ENCODE measurements around the gene TLCD1. TPM values are rescaled to one million over a fixed set of nuclear protein-coding genes. Genes with fewer than 3 reads are reported as not detected.

TLCD1 gene
- total and polyA plus RNA-seq, 10 of the 15 experiments (the other 5 are each of a cell fraction or from before 2014, with no cell fraction given) = 2.9 to 19.8 (median 7.7) TPM

DNA sequence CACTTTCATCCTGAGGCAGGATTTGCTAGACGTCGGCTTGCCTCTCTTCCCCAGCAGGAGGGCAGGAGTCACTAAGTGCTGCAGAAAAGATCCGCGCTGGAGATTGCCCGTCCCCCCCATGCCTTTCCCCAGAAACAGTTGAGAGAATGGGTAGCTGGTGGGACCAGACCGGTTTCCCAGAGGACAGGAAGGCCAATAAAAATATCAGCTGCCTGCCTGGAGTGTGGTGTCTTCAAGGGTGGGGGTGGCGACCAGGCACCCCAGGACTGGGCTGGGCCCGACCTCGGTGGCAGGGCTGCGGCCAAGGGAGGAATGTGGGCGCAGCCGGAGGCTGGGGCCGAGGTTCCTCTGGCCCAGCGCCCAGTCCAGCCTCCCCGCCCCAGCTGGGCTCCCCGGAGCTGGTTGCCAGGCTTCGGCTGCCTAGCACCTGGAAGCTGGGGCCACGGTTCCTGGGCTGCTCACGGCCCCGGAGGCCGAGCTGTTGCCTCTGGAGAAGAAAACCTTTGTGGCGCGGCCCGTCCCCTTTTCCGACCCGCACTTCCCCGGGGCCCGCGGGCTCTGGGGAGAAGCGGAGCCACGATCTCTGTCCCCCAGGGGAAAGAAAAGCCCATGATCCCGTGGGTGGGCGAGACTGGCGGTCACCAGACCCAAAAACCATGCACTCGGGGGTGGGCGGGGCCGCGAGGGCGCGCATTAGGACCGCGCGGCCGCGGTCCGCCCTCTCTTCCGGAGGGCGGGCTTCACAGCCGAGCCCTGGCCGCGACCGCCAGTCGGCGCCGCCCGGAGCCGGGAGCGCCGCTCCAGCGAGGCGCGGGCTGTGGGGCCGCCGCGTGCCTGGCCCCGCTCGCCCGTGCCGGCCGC lies 17.4 kb upstream of the TLCD1 start, which contains the start of gene TRAF4:
Gene TRAF4 (plus strand): TSS at position 769 of the 861 bp plus-strand sequence. CDS start 102 bp downstream, outside the sequence.
- Histone ChIP-seq H3K27me3 (replicated peaks in 1 of 2; ENCODE audit: control insufficient read depth in 2 of 2, insufficient read depth in 2 of 2, low read length in 1 of 2) (no peaks in the 10 kb centered on the region), H3K27ac (ENCODE audit: control insufficient read depth, insufficient read depth) (peak within 1 kb of the TSS; percentile 96), H3K4me2 (ENCODE audit: control insufficient read depth, insufficient read depth) (peak within 1 kb of the TSS; percentile 85), H3K4me1 (ENCODE audit: control insufficient read depth, insufficient read depth, low read length) (peaks cover 72% of the 10 kb centered on the region), H2AFZ (ENCODE audit: control insufficient read depth, low read depth, low read length) (no peak within 1 kb of the TSS; the same call in 1 of the 2 replicates), H3K4me3 (peak within 1 kb of the TSS; percentile 92), H3K79me2 (ENCODE audit: control insufficient read depth, insufficient read depth, low read length) (peaks cover 73% of the 10 kb centered on the region), H3K36me3 (ENCODE audit: control insufficient read depth in 2 of 2, insufficient read depth in 2 of 2, low read length in 1 of 2) (peaks cover 16 to 26% of the 10 kb centered on the region in 2 experiments), H3K9ac (ENCODE audit: control insufficient read depth, insufficient read depth, low read length) (peak within 1 kb of the TSS; percentile 98), H3K9me3 (replicated peaks; ENCODE audit: control insufficient read depth, insufficient read depth, low read length) (peaks cover 2% of the 10 kb centered on the region; the same call in 2 of the 3 replicates), H4K20me1 (ENCODE audit: control insufficient read depth, insufficient read depth) (peaks cover 16% of the 10 kb centered on the region)
- ChIA-PET SMC1A (ENCODE audit: uncharacterized antibody, unreplicated experiment) (interaction anchor here (1.5 to 17.8 kb wide), 3 partner anchors 15 to 24 kb away, joined by 4 to 326 read pairs (median 5); partner anchors contain the start of genes NEK8, RPL23A and TLCD1), RAD21 (ENCODE audit: unreplicated experiment) (interaction anchor here (1.0 to 17.4 kb wide), 2 partner anchors 17 to 24 kb away, joined by 4 to 375 read pairs; partner anchors contain the start of genes NEK8, RPL23A and TLCD1), POLR2A (interaction anchor here (0.6 to 15.2 kb wide), 9 partner anchors 16 to 529 kb away, joined by 3 to 485 read pairs (median 3); partner anchors contain the start of genes DHRS13, NEK8, PHF12 and PROCA1), CTCF (interaction anchor here (0.7 to 7.4 kb wide), 3 partner anchors 13 to 20 kb away, joined by 3 to 95 read pairs (median 4); partner anchors contain the start of genes NEK8 and TLCD1)
- FAIRE-seq (no peak), DNase-seq (ENCODE audit: low read depth, low spot score) (no peak), ATAC-seq (peak; percentile 69)
- 2% methylated on average over 64 of the region's 70 CpGs for WGBS (ENCODE audit: insufficient coverage, insufficient replicate concordance, low lambda C conversion rate, missing lambda C conversion rate)
- TSS peak; percentile 96 for BruUV-seq (replicated peaks)
- in situ Hi-C loops (cut with MboI) (loop anchor here (25.0 kb wide), 1 partner anchor 1281 kb away; the partner anchor contains the start of gene KSR1), intact Hi-C loops (cut with micrococcal nuclease; ENCODE audit: unreplicated experiment) (no loop called here)
- TF ChIP-seq POLR2A (IDR thresholded peaks at IDR 0.05; ENCODE audit: low read depth, low read length) (peak; percentile 97), SKIL (IDR thresholded peaks at IDR 0.05; ENCODE audit: low read depth, poor library complexity, severe bottlenecking) (no peak), FOXM1 (IDR thresholded peaks at IDR 0.05; ENCODE audit: low read depth, low read length) (no peak), TAF1 (IDR thresholded peaks at IDR 0.05; ENCODE audit: borderline replicate concordance, low read depth, low read length) (peak; percentile 96), CBFB (IDR thresholded peaks at IDR 0.05; ENCODE audit: low read depth) (0 out of 2 replicates have a peak, but pooled peaks have one; percentile 21), EP300 (IDR thresholded peaks at IDR 0.05; ENCODE audit: borderline replicate concordance in 1 of 2, control insufficient read depth in 1 of 2, low read depth in 2 of 2, low read length in 2 of 2) (peak; percentile 17 to 53; a peak in 1 of 4 replicates), MTA2 (IDR thresholded peaks at IDR 0.05; ENCODE audit: low read depth) (peak; percentile 10; the same call in 1 of the 2 replicates), CHD4 (IDR thresholded peaks at IDR 0.05) (no peak), HCFC1 (IDR thresholded peaks at IDR 0.05; ENCODE audit: low read length) (0 out of 2 replicates have a peak, but pooled peaks have one; percentile 8), POLR2AphosphoS2 (IDR thresholded peaks at IDR 0.05; ENCODE audit: low read depth, low read length) (peak; percentile 94; the same call in 1 of the 2 replicates), BACH1 (IDR thresholded peaks at IDR 0.05; ENCODE audit: borderline replicate concordance) (peak; percentile 93), POLR2AphosphoS5 (IDR thresholded peaks at IDR 0.05; ENCODE audit: low read length) (peak; percentile 86; the same call in 1 of the 2 replicates), TBL1XR1 (IDR thresholded peaks at IDR 0.05; ENCODE audit: low read depth, low read length) (peak; percentile 46; the same call in 1 of the 2 replicates), ZNF217 (IDR thresholded peaks at IDR 0.05) (0 out of 2 replicates have a peak, but pooled peaks have one; percentile 37), SMAD1 (IDR thresholded peaks at IDR 0.05; ENCODE audit: low read depth, partially characterized antibody) (peak; percentile 35), TCF12 (IDR thresholded peaks at IDR 0.05; ENCODE audit: low read depth, low read length) (peak; percentile 62), RB1 (IDR thresholded peaks at IDR 0.05; ENCODE audit: borderline replicate concordance) (peak; percentile 90; the same call in 1 of the 2 replicates)

Data from GM12878 (cell line).